HG03060 (cell line): Measurements from ENCODE around the gene TXNIP.

Experiments
- ATAC-seq: cut with Tn5 transposase; IDR thresholded peaks from one replicate; pipeline ENCODE4 v1.9.1; 2021; ENCODE audit warnings: low read depth, moderate number of reproducible peaks; ENCODE audit not compliant: unreplicated experiment

The TXNIP gene

DNA sequence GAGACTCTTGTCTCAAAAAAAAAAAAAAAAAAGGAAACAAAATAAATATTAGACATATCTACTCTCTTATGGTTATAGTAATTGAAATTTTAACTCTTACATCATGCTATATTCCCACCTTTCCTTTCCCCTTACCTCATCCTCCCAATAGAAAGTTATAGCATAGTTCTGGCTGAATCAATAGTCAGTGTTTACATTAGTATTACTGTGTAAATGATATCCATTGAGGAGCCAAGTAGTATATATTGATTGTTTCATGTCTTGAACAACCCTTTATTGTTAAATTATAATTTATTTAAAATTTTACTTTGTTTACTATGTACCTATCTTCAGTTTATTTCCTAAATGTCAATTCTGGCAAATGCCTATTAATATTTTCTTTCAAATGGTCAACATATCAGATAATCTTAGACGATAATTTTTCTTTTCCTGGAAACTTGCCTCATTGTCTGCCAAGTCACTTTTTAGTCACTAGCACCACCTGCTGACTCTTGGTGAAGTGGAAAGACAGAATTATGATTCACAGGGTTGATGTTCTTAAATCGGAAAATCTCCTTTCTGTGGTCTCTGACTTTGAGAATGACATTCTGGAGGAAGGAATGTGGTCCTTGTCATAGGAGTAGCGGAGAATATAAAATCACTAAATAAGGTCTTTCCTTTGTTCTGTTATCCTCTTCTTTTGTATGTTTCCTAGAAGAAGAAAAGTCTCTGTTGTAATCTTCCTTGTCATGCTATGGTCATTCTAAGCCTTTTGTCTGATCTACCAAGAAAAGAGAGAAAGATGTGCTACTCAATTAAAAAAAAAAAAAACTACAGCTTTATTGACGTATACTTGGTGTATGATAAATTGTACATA, 16.6 kb upstream of the TXNIP start:
- no peak for ATAC-seq

DNA sequence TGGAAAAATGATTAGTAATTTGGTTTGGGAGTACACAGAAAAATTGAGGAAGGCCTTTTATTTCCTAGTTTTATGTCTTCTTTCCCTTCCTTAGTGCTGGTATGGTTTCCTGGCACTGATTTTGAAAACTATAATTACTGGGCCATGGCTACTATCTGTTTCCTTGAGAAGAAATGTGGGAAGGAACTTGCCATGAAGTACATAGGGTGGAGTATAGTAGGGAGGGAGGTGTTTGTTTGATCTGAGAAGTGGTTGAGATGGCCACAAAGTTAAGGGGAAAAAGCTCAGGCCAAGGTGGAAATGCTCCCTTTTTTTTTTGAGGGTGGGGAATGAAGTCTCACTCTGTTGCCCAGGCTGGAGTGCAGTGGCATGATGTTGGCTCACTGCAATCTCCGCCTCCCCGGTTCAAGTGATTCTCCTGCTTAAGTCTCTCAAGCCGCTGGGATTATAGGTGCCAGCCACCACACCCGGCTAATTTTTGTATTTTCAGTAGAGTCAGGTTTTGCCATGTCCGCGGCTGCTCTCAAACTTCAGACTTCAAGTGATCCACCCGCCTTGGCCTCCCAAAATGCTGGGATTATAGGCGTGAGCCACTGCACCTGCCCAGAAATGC, 13.9 kb upstream of the TXNIP start:
- ATAC-seq: no peak

DNA sequence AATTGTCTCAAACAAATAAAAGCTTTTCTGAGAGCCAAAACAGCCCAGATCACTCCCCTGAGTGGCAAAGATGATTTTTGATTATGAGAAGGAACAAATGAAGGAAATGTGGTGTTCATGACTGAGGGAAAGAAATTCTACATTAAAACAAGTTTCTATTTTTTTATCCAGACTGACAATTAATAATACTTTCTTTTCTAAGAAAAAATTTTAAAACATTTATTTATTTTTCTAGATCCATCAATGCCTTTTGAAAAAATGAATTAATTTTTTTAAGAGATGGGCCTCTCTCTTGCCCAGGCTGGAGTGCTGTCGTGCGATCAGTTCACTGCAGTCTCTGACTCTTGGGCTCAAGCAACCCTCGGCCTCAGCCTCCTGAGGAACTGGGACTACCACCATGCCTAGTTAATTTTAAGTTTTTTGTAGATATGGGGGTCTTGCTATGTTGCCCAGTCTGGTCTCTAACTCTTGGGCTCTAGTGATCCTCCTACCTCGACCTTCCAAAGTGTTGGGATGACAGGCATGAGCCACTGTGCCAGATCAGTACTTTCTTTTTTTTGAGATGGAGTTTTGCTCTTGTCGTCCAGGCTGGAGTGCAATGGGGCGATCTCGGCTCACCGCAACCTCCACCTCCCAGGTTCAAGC, 11.2 kb upstream of the TXNIP start:
- no peak for ATAC-seq

DNA sequence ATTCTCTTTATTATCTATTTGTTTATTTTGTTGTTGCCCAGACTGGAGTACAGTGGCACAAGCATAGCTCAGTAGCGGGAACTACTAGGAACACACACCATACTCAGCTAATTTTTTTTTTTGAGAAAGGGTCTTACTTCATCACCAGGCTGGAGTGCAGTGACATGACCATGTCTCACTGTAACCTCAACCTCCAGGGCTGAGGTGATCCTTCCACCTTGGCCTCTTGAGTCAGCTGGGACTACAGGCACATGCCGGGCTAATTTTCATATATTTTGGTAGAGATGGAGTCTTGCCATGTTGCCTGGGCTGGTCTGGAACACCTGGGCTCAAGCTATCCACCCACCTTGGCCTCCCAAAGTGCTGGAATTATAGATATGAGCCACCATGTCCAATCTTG, 5.3 kb upstream of the TXNIP start:
- no peak for ATAC-seq

DNA sequence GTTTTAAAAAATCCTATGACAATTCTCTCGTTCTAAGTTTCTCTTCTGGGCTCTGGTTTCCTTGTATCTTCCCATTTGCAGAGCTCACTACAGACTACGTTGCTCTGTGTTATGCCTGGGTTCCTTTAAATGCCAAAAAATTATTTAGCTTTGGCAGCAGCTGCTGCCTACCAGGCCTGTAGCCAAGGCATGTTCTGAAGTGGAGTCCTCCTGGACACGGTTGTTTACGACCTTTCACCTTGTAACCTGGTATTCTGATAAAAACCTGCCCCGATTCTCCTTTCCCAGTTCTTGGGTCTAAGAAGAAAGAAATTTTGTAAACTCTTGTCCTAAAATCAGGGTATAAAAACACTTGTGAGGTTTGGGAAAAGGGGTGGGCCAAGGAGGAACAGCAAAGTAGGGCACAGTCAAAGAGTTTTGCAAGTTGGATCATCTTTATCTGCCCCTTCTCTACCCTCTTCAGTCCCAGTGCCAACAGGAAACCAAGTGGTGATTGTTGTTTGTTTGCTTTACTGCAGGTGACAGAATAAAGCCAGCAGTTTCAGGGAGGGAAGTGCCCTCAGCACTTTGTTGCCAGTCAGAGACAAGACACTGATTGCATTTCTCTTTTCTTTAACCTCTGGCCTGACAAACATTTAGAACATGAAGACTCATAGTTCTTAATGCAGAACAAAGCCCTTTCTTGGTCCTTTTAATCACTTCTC, 3.1 kb upstream of the TXNIP start:
- ATAC-seq: no peak

DNA sequence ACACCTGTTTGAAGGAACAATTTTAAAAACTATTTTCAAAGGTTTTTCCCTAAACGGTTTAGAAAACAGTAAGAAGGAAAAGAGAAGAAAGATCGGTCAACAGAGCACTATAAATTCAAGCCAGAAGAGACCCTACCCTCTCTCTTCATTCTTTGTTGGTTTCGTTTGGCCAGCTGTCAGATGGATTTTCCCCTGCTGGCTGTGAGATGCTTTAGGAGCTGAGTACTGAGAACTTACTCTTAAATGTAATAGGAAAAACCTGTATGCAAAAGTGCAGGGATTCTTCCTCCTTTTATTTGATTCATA, 1.3 kb upstream of the TXNIP start:
- no peak for ATAC-seq

DNA sequence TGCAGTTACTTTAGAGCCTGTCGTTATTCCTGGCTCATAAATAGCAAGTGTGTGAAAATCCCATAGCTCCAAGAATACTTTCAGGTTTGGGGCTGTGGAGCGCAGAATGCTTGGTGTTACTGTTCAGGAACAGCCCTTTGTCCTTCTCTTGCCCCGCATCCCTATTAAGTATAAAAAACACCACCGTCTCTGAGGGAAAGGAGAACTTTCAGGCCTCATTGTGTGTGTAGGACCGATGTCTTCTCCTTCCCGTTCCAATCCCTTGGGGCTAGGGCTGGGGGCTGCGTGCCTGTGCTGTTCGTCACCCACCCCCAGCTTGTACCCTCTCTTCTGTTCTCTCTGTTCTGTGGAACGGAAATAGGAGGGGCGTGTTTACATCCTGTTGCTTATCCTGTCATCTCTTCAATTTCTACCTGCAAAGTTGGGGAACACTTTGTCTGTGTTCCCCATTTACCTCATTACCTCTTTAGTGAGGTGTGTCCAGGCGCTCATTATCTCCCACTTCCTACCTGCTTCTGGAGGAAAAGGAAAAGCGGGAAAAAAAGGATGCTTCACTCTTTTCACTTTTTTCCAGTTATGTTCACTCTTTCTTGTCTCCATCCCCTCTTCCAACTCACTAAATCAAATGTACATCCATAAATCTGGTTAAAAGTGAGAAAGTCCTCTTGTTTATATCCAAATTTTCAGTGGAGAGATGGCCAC, 788 bp upstream of the TXNIP start:
- ATAC-seq: no peak

DNA sequence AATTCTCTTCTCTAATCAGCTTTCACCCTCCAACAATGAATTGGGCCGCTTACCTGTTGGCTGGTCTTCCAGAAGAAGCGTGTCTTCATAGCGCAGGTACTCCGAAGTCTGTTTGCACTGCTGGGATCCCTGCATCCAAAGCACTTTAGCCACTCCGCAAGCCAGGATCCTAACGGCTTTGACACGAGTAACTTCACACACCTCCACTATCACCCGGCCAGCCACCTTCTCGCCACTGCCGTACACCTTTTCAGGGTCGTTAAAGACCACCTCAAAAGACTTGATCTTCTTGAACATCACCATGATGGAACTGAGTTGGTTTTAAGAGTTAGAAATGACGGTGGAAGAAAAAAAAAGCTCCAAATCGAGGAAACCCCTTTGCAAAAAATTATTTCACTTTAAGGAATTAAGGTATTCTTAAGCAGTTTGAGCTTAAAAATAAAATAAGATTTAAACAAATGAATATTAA, 381 bp downstream of the TXNIP start:
- ATAC-seq: no peak

DNA sequence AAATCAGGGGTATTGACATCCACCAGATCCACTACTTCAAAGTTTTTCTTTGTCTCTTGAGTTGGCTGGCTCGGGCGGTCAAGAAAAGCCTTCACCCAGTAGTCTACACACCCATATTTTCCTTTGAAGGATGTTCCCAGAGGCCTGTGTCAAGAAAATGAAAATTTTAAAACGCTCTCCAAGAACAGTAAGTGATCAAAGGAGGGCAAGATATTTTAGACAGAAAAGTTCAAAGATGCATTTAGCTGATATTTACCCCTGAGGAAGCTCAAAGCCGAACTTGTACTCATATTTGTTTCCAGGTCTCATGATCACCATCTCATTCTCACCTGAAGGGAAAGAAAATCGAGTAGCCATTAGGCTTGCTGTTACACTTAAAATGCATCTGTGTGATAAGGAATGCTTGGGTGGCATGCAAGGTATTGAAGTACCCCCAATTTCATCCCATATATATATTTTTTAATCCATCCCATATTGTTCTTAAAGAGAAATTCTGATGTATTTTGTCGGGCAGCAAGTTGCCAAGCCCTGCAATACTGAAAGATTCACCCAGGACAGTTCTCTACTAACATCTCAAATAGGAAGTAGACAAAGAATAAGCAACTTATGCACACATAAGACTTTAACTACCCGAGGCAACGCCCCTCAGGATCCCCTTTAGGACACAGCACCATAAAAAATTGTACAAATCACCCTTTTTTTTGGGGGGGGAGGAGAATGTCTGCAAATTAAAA, 1.1 kb downstream of the TXNIP start:
- no peak for ATAC-seq

DNA sequence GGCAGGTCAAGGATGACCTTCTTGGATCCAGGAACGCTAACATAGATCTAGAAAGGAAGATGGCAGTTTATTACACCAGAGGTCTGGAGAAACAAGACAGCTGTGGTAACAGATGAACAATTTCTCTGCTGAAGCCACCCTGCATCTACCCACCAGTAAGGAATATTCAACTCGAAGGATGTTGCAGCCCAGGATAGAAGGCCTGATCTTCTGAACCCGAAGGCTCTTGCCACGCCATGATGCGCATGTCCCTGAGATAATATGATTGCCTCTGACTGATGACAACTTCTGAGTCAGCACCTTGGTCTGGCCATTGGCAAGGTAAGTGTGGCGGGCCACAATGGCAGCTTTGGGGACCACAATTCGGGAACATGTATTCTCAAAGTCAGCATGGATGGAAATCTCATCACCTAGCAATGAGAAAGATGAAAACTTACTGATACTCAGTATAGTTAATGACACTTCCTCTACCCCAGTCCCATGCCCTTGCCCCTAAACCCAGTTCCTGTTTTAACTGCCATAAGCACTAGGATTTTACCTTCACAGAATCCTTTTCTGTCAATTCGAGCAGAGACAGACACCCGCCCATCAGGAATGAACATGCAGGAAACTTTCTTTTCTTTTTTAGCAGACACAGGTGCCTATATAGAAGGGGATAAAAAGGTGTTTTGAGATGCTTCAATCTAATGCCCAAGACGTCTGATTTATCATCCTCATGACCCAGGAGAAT, 1.8 kb downstream of the TXNIP start:
- ATAC-seq: no peak

DNA sequence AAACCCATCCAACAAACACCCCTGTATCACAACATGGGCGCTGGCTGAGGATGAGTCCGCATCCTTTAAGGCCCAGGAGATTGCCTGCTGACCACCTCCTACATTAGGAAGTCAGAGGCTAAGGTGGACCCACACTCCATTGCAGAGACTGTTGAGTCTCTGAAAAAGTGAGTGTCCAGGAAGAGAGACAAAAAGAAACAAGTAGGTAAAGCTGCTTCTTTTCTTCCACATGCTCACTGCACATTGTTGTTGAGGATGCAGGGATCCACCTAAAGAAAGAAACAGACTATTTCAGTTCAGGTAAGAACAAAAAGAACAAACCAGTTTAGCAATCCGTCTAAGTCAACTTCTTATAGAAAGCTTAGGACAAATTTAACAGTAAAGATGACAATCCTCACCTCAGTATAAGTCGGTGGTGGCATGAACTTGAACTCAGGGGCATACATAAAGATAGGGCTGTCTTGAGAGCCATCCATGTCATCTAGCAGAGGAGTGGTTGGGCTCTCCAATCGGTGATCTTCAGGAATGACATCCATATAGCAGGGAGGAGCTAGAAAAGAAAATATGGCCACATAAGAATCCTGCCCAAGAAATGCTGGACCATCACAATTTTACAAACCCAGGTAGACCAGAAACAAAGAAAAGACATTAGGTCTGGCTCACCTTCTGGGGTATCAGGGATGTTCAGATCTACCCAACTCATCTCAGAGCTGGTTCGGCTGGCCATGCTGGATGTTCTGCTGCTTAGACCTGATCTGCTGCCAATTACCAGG, 2.6 kb downstream of the TXNIP start:
- ATAC-seq: no peak

DNA sequence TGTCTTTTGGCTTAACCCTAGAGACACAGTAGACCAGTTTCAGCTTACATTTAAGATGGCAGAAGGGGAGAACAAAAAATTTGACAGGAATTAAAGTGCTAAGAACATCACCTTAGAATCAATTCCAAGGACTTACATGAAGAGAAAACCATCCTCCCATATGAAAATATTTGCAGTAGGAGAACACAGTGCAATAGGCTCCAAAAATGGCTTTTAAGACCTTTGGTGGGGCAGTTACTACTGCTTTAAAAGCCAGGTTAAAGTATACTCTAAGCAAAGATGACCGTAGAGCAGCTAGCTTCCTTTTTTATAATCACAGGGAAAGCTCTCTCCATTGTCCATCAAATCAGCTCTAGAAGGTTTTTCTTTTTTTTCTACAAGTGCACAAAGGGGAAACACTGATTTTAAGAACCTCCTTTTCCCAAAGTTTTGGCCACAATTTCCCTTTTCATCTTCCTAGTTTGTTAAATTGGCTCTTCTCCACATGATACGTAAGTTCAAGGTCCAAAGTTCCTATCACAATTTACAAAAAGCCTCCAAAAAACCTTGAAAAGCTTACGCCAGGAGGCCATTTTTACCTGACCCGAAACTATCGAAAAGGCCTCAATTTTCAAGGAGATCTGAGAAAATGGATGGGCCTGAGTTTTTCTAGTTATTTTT, 3.3 kb downstream of the TXNIP start:
- ATAC-seq: no peak

DNA sequence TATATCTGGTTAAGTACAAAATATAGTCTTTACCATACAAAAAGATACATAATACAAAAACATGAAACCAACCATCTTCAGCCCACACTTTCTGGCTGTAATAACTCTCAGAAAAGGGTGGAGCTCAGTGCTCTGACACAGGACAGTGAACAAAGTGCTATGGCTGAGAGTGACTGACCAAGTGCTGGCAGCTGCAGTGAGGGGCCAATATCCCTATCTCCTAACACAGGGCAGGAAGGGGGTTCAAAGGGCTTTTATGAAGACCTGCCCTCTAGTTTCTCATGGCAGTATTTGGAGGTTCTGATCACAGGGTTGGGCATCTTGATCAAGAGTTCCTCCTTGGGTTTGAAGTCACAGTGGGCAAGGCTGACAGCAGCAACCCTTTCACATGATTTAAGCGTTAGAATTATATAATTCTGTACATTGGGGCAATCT, 3.9 kb downstream of the TXNIP start:
- no peak for ATAC-seq

DNA sequence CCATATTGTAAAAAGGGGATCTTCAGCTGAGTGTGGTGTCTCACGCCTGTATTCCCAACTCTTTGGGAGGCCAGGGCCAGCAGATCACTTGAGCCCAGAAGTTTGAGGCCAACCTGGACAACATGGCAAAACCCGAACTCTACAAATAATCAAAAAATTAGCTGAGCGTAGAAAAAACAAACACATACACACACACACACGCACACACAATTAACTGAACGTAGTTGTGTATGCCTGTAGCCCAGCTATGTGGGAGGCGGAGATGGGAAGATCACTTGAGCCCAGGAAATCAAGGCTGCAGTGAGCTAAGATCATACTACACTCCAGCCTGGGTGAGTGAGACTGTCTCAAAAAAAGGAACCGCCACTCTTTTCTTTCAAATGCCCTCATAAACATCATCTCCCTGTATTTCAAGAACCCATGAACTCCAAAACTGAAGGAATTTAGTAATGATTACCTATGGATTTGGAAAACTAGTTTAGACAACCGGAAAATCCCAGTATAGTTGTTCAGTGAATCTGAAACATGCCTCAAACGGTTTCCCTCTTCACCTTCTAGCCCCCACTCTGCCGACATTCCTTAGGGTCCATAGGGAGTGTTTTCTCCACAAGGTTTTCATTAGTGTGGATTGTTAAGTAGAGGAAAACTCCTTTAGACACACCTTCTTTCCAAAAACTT, 4.5 kb downstream of the TXNIP start:
- no peak for ATAC-seq

DNA sequence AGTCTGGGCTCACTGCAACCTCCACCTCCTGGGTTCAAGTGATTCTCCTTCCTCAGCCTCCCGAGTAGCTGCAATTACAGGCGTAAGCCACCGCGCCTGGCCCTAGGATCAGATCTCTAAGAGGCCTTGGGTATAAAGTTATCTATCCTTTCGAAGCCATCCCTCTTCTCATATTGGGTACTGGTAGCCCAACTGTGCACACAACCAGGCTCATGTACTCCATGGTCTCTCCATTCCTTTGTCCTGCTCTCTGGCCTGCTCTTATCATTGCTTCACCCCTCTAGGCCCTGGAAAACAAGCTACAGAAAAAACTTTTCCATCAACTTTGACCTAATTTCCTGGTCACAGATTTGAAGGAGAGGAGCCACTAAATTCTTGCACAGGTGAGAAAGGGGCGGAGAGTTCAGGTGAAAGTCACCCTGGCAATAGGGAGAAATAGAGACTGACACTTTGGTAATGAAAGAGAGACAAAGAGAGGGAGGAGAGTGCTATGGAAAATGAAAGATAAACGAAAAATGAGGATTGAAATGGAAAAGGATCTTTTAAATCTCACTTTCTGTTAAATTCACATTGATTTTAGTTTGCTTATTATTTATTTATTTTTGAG, 6.0 kb downstream of the TXNIP start:
- no peak for ATAC-seq

DNA sequence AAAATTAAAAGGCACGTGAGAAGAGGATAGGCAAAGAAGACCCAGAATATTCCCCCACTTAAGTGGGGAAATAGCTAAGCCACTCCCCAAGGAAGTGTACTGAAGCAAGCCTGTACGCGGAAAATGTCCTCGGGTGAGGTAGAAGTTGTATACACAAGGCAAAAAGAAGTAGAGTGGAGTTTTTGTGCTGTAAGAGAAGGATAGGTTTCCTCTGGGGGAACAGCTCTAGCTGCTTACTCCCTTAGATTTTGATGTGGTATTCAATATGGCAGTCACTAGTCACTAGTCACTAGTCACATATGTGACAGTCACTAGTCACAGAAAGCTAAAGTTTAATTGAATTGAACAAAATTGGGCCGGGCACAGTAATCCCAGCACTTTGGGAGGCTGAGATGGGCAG, 7.6 kb downstream of the TXNIP start:
- ATAC-seq: no peak

DNA sequence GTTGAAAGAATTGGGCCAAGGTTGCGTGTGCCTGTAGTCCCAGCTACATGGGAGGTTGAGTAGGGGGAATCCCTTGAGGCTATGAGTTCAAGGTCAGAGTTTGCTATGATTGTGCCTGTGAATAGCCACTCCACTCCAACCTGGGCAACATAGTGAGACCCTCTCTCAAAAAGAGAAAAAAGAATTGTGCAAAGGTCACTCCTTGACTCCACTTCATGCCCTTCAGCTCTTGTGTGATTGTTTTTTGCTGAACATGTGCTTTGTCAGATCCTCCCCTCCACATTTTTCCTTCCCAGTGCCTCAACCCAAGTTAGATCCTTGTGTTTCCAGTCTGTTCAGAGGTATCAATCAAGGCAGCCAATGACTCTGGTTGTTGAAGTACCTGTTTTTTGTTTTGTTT, 8.5 kb downstream of the TXNIP start:
- no peak for ATAC-seq
